ENCODE measurements around the gene GRAMD1A.
"Not testable (repeated sequence)": the region's sequence is repeated elsewhere in the genome, so short reads cannot be mapped to it uniquely, and the experiment has no call there.

Gene GRAMD1A

DNA sequence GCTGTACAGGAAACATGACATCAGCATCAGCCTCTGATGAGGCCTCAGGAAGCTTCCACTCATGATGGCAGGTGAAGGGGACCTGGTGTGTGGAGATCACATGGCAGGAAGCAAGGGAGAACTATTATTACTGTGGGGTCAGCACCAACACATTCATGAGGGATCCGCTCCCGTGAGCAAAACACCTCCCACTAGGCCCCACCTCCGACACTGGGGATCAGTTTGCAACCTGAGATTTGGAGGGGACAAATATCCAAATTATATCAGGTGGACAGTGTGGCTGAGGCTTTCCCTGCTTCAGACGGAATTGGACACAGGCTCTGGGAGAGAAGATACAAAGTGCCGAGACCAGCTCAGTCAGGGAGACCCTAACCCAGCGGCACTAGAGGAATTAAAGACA lies 30.4 kb upstream of the GRAMD1A start:
- TF ChIP-seq, protein P1, sequence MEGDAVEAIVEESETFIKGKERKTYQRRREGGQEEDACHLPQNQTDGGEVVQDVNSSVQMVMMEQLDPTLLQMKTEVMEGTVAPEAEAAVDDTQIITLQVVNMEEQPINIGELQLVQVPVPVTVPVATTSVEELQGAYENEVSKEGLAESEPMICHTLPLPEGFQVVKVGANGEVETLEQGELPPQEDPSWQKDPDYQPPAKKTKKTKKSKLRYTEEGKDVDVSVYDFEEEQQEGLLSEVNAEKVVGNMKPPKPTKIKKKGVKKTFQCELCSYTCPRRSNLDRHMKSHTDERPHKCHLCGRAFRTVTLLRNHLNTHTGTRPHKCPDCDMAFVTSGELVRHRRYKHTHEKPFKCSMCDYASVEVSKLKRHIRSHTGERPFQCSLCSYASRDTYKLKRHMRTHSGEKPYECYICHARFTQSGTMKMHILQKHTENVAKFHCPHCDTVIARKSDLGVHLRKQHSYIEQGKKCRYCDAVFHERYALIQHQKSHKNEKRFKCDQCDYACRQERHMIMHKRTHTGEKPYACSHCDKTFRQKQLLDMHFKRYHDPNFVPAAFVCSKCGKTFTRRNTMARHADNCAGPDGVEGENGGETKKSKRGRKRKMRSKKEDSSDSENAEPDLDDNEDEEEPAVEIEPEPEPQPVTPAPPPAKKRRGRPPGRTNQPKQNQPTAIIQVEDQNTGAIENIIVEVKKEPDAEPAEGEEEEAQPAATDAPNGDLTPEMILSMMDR (IDR thresholded peaks at IDR 0.05; ENCODE audit: insufficient read depth, low read depth, low read length, missing control alignments), result no peak
- H3K4me3 ChIP-seq (ENCODE audit: low read length), result no peak overlapping the region
- DNase-seq (ENCODE audit: low read depth), result no peak

DNA sequence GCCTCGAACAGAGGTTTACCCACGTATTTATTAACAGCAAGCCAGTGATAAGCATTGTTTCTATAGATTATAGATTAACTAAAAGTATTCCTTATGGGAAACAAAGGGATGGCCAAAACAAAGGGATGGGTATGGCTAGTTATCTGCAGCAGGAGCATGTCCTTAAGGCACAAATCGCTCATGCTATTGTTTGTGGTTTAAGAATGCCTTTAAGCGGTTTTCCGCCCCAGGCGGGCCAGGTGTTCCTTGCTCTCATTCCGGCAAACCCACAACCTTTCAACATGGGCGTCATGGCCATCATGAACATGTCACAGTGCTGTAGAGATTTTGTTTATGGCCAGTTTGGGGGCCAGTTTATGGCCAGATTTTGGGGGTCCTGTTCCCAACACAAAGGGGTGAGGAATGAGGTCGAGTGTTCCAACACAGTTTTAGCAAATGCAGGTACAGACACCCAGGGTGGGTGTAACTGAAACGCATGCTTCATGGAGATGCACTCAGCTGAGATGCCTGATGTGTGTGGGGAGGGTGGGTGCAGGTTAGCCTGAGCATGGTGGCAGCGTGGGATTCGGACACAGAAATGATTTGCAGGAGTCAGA lies 29.8 kb upstream of the GRAMD1A start:
- DNase-seq (ENCODE audit: low read depth); H3K4me3 ChIP-seq (ENCODE audit: low read length): not testable (repeated sequence)

- H3K4me3 ChIP-seq (ENCODE audit: low read length), result no peak overlapping the region
- TF ChIP-seq, protein P1 (IDR thresholded peaks at IDR 0.05; ENCODE audit: insufficient read depth, low read depth, low read length, missing control alignments), result no peak
- DNase-seq (ENCODE audit: low read depth), result no peak
These were observed 27.9 kb upstream of the GRAMD1A start for GRCh38 chr19:34972163-34972705.

- H3K4me3 ChIP-seq (ENCODE audit: low read length), result no peak overlapping the region
- TF ChIP-seq, protein P1 (IDR thresholded peaks at IDR 0.05; ENCODE audit: insufficient read depth, low read depth, low read length, missing control alignments), result no peak
- no peak for DNase-seq (ENCODE audit: low read depth)
These were observed 25.5 kb upstream of the GRAMD1A start for GRCh38 chr19:34974646-34975045.

GRCh38 chr19:34975056-34975455 lies 25.1 kb upstream of the GRAMD1A start:
- H3K4me3 ChIP-seq (ENCODE audit: low read length), result no peak overlapping the region
- TF ChIP-seq, protein P1 (IDR thresholded peaks at IDR 0.05; ENCODE audit: insufficient read depth, low read depth, low read length, missing control alignments), result no peak
- no peak for DNase-seq (ENCODE audit: low read depth)

DNA sequence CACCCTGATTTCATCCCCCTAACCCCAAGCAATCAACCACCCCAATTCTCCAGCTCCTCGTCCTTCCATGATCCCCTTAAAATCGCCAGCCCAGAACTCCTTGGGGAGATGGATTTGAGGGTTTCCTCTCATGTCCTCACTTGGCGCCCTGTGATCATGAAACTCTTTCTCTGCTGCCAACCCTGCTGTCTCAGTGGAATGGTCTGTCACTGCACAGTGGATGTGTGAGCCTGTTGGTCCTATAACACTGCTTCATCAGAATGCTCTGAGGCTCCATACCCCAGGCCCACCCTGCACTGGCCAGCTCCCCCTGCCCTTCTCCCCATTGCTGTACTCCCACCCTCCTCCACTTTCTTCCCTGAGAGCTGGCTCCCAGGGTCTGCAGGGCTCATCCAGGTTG lies 23.5 kb upstream of the GRAMD1A start:
- TF ChIP-seq, protein P1 (IDR thresholded peaks at IDR 0.05; ENCODE audit: insufficient read depth, low read depth, low read length, missing control alignments), result no peak
- no peak overlapping the region for H3K4me3 ChIP-seq (ENCODE audit: low read length)
- DNase-seq (ENCODE audit: low read depth), result no peak

GRCh38 chr19:34979819-34980640 lies 20.1 kb upstream of the GRAMD1A start:
- H3K4me3 ChIP-seq (ENCODE audit: low read length), result no peak overlapping the region
- no peak for DNase-seq (ENCODE audit: low read depth)
- TF ChIP-seq, protein P1 (IDR thresholded peaks at IDR 0.05; ENCODE audit: insufficient read depth, low read depth, low read length, missing control alignments), result no peak
